Neural cell (in vitro differentiated cells): ENCODE measurements around the gene OCRL.

ENCODE experiments used
- POLR2AphosphoS5 ChIP-seq: IDR thresholded peaks from 2 replicates; pipeline ENCODE4 v1.6.1; 2012
- TF ChIP-seq, protein P1 (sequence below): fragments of 450-650 bp; IDR thresholded peaks from 2 replicates; pipeline ENCODE4 v1.5.1; 2014; ENCODE audit warnings: antibody characterized with exemption, mild to moderate bottlenecking, moderate library complexity; ENCODE audit not compliant: poor library complexity, severe bottlenecking

DNA sequence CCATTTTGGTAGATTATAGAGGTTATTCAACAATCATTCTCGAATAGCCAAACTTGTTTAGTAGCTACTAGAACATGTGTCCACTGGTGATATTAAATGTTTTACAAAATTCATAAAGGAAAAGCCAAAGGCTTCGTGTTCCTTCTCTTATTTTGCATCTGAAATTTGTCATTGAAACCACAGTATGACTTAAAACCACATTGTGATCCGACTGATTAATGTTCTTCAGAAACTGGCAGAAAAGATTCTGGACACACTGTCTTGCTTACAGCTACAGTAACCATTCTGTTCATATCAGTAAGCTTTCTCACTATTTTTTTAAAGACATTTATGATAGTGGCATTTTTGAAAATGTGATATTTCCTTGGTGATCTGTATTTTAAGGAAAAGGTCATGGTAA is 14.2 kb upstream of the OCRL start:
- TF ChIP-seq POLR2AphosphoS5, result no peak
- TF ChIP-seq, protein P1, sequence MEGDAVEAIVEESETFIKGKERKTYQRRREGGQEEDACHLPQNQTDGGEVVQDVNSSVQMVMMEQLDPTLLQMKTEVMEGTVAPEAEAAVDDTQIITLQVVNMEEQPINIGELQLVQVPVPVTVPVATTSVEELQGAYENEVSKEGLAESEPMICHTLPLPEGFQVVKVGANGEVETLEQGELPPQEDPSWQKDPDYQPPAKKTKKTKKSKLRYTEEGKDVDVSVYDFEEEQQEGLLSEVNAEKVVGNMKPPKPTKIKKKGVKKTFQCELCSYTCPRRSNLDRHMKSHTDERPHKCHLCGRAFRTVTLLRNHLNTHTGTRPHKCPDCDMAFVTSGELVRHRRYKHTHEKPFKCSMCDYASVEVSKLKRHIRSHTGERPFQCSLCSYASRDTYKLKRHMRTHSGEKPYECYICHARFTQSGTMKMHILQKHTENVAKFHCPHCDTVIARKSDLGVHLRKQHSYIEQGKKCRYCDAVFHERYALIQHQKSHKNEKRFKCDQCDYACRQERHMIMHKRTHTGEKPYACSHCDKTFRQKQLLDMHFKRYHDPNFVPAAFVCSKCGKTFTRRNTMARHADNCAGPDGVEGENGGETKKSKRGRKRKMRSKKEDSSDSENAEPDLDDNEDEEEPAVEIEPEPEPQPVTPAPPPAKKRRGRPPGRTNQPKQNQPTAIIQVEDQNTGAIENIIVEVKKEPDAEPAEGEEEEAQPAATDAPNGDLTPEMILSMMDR, result no peak
